SW480 (cell line): ENCODE measurements around the gene TMOD3.
"Not testable (repeated sequence)": the region's sequence is repeated elsewhere in the genome, so short reads cannot be mapped to it uniquely, and the experiment has no call there.

Experiments used
- DNase-seq: peaks from one replicate; pipeline ENCODE4 v3.0.0-alpha.2; 2016; ENCODE audit warnings: low spot score

The TMOD3 gene

GRCh38 chr15:51864408-51865056, 35.1 kb downstream of the TMOD3 start:
- peak; percentile 66 for DNase-seq

GRCh38 chr15:51865317-51865716, 35.9 kb downstream of the TMOD3 start:
- no peak for DNase-seq

GRCh38 chr15:51866161-51866560, 36.7 kb downstream of the TMOD3 start:
- no peak for DNase-seq

GRCh38 chr15:51866751-51867150, 37.3 kb downstream of the TMOD3 start:
- DNase-seq, result no peak

- peak; percentile 79 for DNase-seq
Observed at GRCh38 chr15:51869060-51869421, 39.6 kb downstream of the TMOD3 start.

- no peak for DNase-seq
Observed at GRCh38 chr15:51870774-51871173, 41.3 kb downstream of the TMOD3 start.

- DNase-seq, result peak; percentile 66
Observed at GRCh38 chr15:51874751-51875644, 45.5 kb downstream of the TMOD3 start.

GRCh38 chr15:51876169-51876568, 46.7 kb downstream of the TMOD3 start:
- DNase-seq, result no peak

GRCh38 chr15:51878446-51879386, 49.3 kb downstream of the TMOD3 start:
- DNase-seq, result no peak

GRCh38 chr15:51879555-51879954, 50.1 kb downstream of the TMOD3 start:
- DNase-seq, result no peak

- no peak for DNase-seq
Observed at GRCh38 chr15:51883271-51883837, 53.9 kb downstream of the TMOD3 start.

GRCh38 chr15:51884041-51884440, 54.6 kb downstream of the TMOD3 start:
- no peak for DNase-seq

GRCh38 chr15:51884517-51885236, 55.2 kb downstream of the TMOD3 start:
- DNase-seq, result no peak

GRCh38 chr15:51885758-51886157, 56.3 kb downstream of the TMOD3 start:
- not testable (repeated sequence) for DNase-seq

- no peak for DNase-seq
Observed at GRCh38 chr15:51887887-51888592, 58.6 kb downstream of the TMOD3 start.

GRCh38 chr15:51888593-51889195, 59.2 kb downstream of the TMOD3 start:
- DNase-seq, result peak; percentile 13

- DNase-seq, result no peak
Observed at GRCh38 chr15:51889486-51889885, 60.0 kb downstream of the TMOD3 start.

- DNase-seq, result no peak
Observed at GRCh38 chr15:51904421-51904820, 75.0 kb downstream of the TMOD3 start.

- no peak for DNase-seq
Observed at GRCh38 chr15:51904931-51905330, 75.5 kb downstream of the TMOD3 start.
